Keratinocyte (primary cell): ENCODE measurements around the gene RIT1. TPM values are rescaled to one million over a fixed set of nuclear protein-coding genes. Genes with fewer than 3 reads are reported as not detected.

ENCODE experiments used
- DNase-seq: peaks from one replicate; pipeline ENCODE4 v3.0.0-alpha.2; 2011; ENCODE audit warnings: low read depth, missing footprints, low spot score
- FAIRE-seq: peaks from 2 replicates; lab custom pipeline; 2011; peaks lifted over from hg19 to GRCh38; lab: Jason Lieb, UNC
- H2AFZ ChIP-seq: 2 replicates; pipeline ENCODE4 v1.6.0; 2012; ENCODE audit warnings: low read length, control low read depth, inconsistent platforms; ENCODE audit not compliant: control insufficient read depth
- H3K27ac ChIP-seq: 2 replicates; pipeline ENCODE4 v1.5.1; 2011; ENCODE audit warnings: low read length; ENCODE audit not compliant: control insufficient read depth, insufficient read depth
- H3K27me3 ChIP-seq: 3 replicates; pipeline ENCODE4 v1.6.0; 2011; ENCODE audit warnings: low read length; ENCODE audit not compliant: control insufficient read depth, insufficient read depth; ENCODE audit errors: extremely low read depth
- H3K36me3 ChIP-seq, 2 experiments: 2 replicates in 1 of 2; 3 replicates in 1 of 2; pipeline ENCODE4 v1.5.1; 2011; ENCODE audit warnings: low read length in 2 of 2, mild to moderate bottlenecking in 1 of 2; ENCODE audit not compliant: control insufficient read depth in 2 of 2, insufficient read depth in 2 of 2; ENCODE audit errors: extremely low read depth in 1 of 2
- H3K4me1 ChIP-seq: 3 replicates; pipeline ENCODE4 v1.5.1; 2011; ENCODE audit warnings: low read length; ENCODE audit not compliant: control insufficient read depth, insufficient read depth; ENCODE audit errors: extremely low read depth
- H3K4me2 ChIP-seq: 3 replicates; pipeline ENCODE4 v1.6.0; 2011; ENCODE audit warnings: low read depth, low read length; ENCODE audit not compliant: control insufficient read depth, insufficient read depth; ENCODE audit errors: extremely low read depth
- H3K4me3 ChIP-seq, 3 experiments: fragments of 200-600 bp in 1 of 3; sonication (generic) in 1 of 3; 2 replicates in 2 of 3; 3 replicates in 1 of 3; pipeline ENCODE4 v1.5.1; 2011 to 2016; ENCODE audit warnings: low read length in 3 of 3, mild to moderate bottlenecking in 3 of 3, control low read depth in 2 of 3, inconsistent platforms in 1 of 3, low read depth in 1 of 3, mixed read lengths in 1 of 3, mixed run types in 1 of 3, moderate library complexity in 1 of 3; ENCODE audit not compliant: control insufficient read depth in 2 of 3, insufficient read depth in 2 of 3; ENCODE audit errors: extremely low read depth in 1 of 3
- H3K79me2 ChIP-seq: 2 replicates; pipeline ENCODE4 v1.6.0; 2012; ENCODE audit warnings: low read length; ENCODE audit not compliant: control insufficient read depth, insufficient read depth
- H3K9ac ChIP-seq: 3 replicates; pipeline ENCODE4 v1.6.0; 2011; ENCODE audit warnings: low read length; ENCODE audit not compliant: control insufficient read depth, insufficient read depth; ENCODE audit errors: extremely low read depth
- H3K9me1 ChIP-seq: 3 replicates; pipeline ENCODE4 v1.6.0; 2011; ENCODE audit warnings: low read length; ENCODE audit not compliant: control insufficient read depth, insufficient read depth; ENCODE audit errors: extremely low read depth
- H3K9me3 ChIP-seq: 2 replicates; pipeline ENCODE4 v1.5.1; 2012; ENCODE audit warnings: low read depth, low read length; ENCODE audit not compliant: control insufficient read depth
- H4K20me1 ChIP-seq: 3 replicates; pipeline ENCODE4 v1.6.0; 2011; ENCODE audit warnings: low read length; ENCODE audit not compliant: control insufficient read depth, insufficient read depth; ENCODE audit errors: extremely low read depth
- EZH2 ChIP-seq: IDR thresholded peaks from one replicate; pipeline ENCODE4 v1.6.1; 2012; ENCODE audit warnings: inconsistent platforms, mild to moderate bottlenecking, low read length, moderate library complexity
- dilution Hi-C: fragments of 300-500 bp; cut with MboI; formaldehyde crosslinking; loops from one replicate; pipeline ENCODE4 v1.7.0; 2020; ENCODE audit warnings: low sequenced_read_pairs; ENCODE audit not compliant: extremely low pct_ligation_motif_present
- polyA plus RNA-seq, 5 experiments: library from polyadenylated mRNA; depleted of rRNA in 3 of 5; stranded (reverse) in 3 of 5; stranded (forward) in 1 of 5; unstranded in 1 of 5; fragments of >200 nt; gene quantifications; 1 replicate in 1 of 5; 2 replicates in 3 of 5; 3 replicates in 1 of 5; pipeline versions ENCODE4 v1.2.1 to v1.2.3, GENCODE V29; 2011 to 2012; ENCODE audit warnings: missing spikeins in 2 of 5, low read depth in 1 of 5, low replicate concordance in 1 of 5
- TF ChIP-seq, protein P1 (sequence below), 3 experiments: IDR thresholded peaks in 1 of 3; conservative IDR thresholded peaks in 1 of 3; optimal IDR thresholded peaks in 1 of 3; 2 replicates in 2 of 3; 3 replicates in 1 of 3; pipeline versions ENCODE3 to v1.5.1; 2011; ENCODE audit warnings: low read length in 3 of 3, mild to moderate bottlenecking in 3 of 3, moderate library complexity in 2 of 3, control low read depth in 1 of 3, inconsistent platforms in 1 of 3; ENCODE audit not compliant: insufficient read depth in 2 of 3; ENCODE audit errors: extremely low read depth in 1 of 3

Gene RIT1
- polyA plus RNA-seq, 1 donor (not counting 4 experiments of a cell fraction or from before 2014, with no cell fraction given): 33.5 TPM

DNA sequence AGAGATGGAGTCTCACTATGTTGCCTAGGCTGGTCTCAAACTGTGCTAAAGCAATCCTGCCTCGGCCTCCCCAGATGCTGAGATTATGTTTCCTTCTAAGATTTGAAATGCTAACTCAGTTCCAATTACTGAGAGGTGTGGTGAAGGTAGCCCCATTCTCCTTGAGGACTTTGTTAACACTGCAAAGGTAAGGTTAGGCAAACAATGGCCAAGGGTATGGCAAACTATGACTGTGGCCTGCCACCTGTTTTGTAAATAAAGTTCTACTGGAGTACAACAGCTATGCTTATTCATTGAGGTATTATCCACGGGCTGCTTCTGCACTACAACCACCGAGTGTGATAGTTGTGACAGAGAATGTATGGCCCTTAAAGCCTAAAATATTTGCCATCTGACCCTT is 9.6 kb upstream of the RIT1 start:
- dilution Hi-C loops: no loop called here
- no peak for FAIRE-seq

DNA sequence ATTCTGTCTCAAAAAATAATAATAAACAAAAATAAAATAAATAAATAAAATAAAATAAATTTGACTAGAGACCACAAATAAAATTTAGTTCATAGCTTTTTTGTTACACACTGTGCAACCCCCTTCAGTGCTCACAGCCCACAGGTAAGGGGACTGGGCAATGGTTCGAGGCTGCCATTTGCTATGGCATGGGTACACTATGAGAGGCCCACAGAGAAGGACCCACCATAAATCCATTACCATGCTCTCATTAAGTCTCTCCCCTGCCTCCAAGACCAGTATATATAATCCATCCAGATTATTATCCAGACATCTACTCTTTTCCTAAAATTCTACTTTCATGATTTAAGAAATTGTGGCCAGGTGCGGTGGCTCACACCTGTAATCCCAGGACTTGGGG is 8.7 kb upstream of the RIT1 start:
- no peak for FAIRE-seq
- dilution Hi-C loops: no loop called here
- Histone ChIP-seq H3K27me3 (no peaks in the 10 kb centered on the region), H4K20me1 (no peaks in the 10 kb centered on the region), H3K9me3 (no peaks in the 10 kb centered on the region), H3K36me3 (peaks cover 32 to 42% of the 10 kb centered on the region in 2 experiments), H3K4me1 (no peaks in the 10 kb centered on the region), H3K9ac (no peak overlapping the region), H3K4me2 (no peak overlapping the region), H3K4me3 (no peak overlapping the region), H3K9me1 (no peaks in the 10 kb centered on the region), H3K79me2 (peaks cover 17% of the 10 kb centered on the region), H2AFZ (no peak overlapping the region), H3K27ac (no peak overlapping the region)
- no peak for DNase-seq
- no peak for TF ChIP-seq EZH2
- TF ChIP-seq, protein P1, sequence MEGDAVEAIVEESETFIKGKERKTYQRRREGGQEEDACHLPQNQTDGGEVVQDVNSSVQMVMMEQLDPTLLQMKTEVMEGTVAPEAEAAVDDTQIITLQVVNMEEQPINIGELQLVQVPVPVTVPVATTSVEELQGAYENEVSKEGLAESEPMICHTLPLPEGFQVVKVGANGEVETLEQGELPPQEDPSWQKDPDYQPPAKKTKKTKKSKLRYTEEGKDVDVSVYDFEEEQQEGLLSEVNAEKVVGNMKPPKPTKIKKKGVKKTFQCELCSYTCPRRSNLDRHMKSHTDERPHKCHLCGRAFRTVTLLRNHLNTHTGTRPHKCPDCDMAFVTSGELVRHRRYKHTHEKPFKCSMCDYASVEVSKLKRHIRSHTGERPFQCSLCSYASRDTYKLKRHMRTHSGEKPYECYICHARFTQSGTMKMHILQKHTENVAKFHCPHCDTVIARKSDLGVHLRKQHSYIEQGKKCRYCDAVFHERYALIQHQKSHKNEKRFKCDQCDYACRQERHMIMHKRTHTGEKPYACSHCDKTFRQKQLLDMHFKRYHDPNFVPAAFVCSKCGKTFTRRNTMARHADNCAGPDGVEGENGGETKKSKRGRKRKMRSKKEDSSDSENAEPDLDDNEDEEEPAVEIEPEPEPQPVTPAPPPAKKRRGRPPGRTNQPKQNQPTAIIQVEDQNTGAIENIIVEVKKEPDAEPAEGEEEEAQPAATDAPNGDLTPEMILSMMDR (optimal IDR thresholded peaks at IDR 0.05 in 1 of 3, IDR thresholded peaks at IDR 0.05 in 1 of 3, conservative IDR thresholded peaks at IDR 0.05 in 1 of 3; ENCODE audit: extremely low read depth in 1 of 3, insufficient read depth in 2 of 3, low read length in 3 of 3): no peak

More for the DNA sequence above, 9.6 kb upstream of the RIT1 start:
- Histone ChIP-seq H3K36me3 (peaks cover 36 to 45% of the 10 kb centered on the region in 2 experiments), H3K9me1 (no peaks in the 10 kb centered on the region), H3K9me3 (no peaks in the 10 kb centered on the region), H4K20me1 (peaks cover 1% of the 10 kb centered on the region), H3K4me1 (no peaks in the 10 kb centered on the region), H2AFZ (no peak overlapping the region), H3K4me2 (no peak overlapping the region), H3K79me2 (peaks cover 20% of the 10 kb centered on the region), H3K4me3 (no peak overlapping the region), H3K9ac (no peak overlapping the region), H3K27ac (no peak overlapping the region), H3K27me3 (no peaks in the 10 kb centered on the region)
- no peak for TF ChIP-seq EZH2
- TF ChIP-seq, protein P1 (optimal IDR thresholded peaks at IDR 0.05 in 1 of 3, IDR thresholded peaks at IDR 0.05 in 1 of 3, conservative IDR thresholded peaks at IDR 0.05 in 1 of 3; ENCODE audit: extremely low read depth in 1 of 3, insufficient read depth in 2 of 3, low read length in 3 of 3): no peak
- no peak for DNase-seq
